SK-MEL-5 (cell line): ENCODE measurements around the gene PGAM5. TPM values are rescaled to one million over a fixed set of nuclear protein-coding genes. Genes with fewer than 3 reads are reported as not detected.
"Not testable (repeated sequence)": the region's sequence is repeated elsewhere in the genome, so short reads cannot be mapped to it uniquely, and the experiment has no call there.

Experiments used
- DNase-seq: peaks from one replicate; pipeline ENCODE4 v3.0.0-alpha.2; 2016; ENCODE audit warnings: low read depth, low spot score
- in situ Hi-C: cut with HindIII; loops from 2 replicates; pipeline ENCODE4 v1.10.0; 2016; ENCODE audit warnings: low sequenced_read_pairs, high pct_unique_total_duplicates, low pct_unique_long_range_greater_than_20kb
- total RNA-seq: library from RNA; depleted of rRNA; stranded (reverse); fragments of >200 nt; shearing (Covaris generic); gene quantifications from 2 replicates; pipeline ENCODE4 v1.2.3, GENCODE V29; 2014

Gene PGAM5
- total RNA-seq, 1 experiment from 2014 or later: 46.6 TPM

- no peak for DNase-seq
- in situ Hi-C loops: no loop called here
These were observed 23.6 kb downstream of the PGAM5 start for GRCh38 chr12:132734206-132734605.

GRCh38 chr12:132735496-132735895, 24.9 kb downstream of the PGAM5 start:
- DNase-seq: no peak
- in situ Hi-C loops: no loop called here

- no peak for DNase-seq
- in situ Hi-C loops: no loop called here
These were observed 25.7 kb downstream of the PGAM5 start for GRCh38 chr12:132736378-132736777.

- DNase-seq: no peak
- in situ Hi-C loops: no loop called here
These were observed 26.3 kb downstream of the PGAM5 start for GRCh38 chr12:132736913-132737312.

- in situ Hi-C loops: no loop called here
- DNase-seq: no peak
These were observed 29.1 kb downstream of the PGAM5 start for GRCh38 chr12:132739600-132740312.

- no peak for DNase-seq
- in situ Hi-C loops: no loop called here
These were observed 29.6 kb downstream of the PGAM5 start for GRCh38 chr12:132740313-132740646.

GRCh38 chr12:132740652-132741051, 30.0 kb downstream of the PGAM5 start:
- DNase-seq: no peak
- in situ Hi-C loops: no loop called here

GRCh38 chr12:132741620-132742019, 31.0 kb downstream of the PGAM5 start:
- in situ Hi-C loops: no loop called here
- DNase-seq: no peak

- no peak for DNase-seq
- in situ Hi-C loops: no loop called here
These were observed 33.2 kb downstream of the PGAM5 start for GRCh38 chr12:132743831-132744230.

- DNase-seq: no peak
- in situ Hi-C loops: no loop called here
These were observed 36.0 kb downstream of the PGAM5 start for GRCh38 chr12:132746613-132747012.

GRCh38 chr12:132747395-132747794, 36.8 kb downstream of the PGAM5 start:
- in situ Hi-C loops: no loop called here
- DNase-seq: no peak

- in situ Hi-C loops: no loop called here
These were observed 37.3 kb downstream of the PGAM5 start for GRCh38 chr12:132747896-132748295.

GRCh38 chr12:132748319-132748718, 37.7 kb downstream of the PGAM5 start:
- no peak for DNase-seq
- in situ Hi-C loops: no loop called here

More at GRCh38 chr12:132747896-132748295, 37.3 kb downstream of the PGAM5 start:
- no peak for DNase-seq

GRCh38 chr12:132753670-132754069, 43.0 kb downstream of the PGAM5 start:
- in situ Hi-C loops, DNase-seq: not testable (repeated sequence)

GRCh38 chr12:132754160-132754932, 43.7 kb downstream of the PGAM5 start:
- in situ Hi-C loops: no loop called here
- DNase-seq: no peak

- DNase-seq, in situ Hi-C loops: not testable (repeated sequence)
These were observed 48.2 kb downstream of the PGAM5 start for GRCh38 chr12:132758825-132759224.

- DNase-seq: no peak
- in situ Hi-C loops: no loop called here
These were observed 48.7 kb downstream of the PGAM5 start for GRCh38 chr12:132759359-132759758.

- in situ Hi-C loops: no loop called here
These were observed 50.6 kb downstream of the PGAM5 start, which contains the start of gene ANKLE2 for GRCh38 chr12:132761032-132761920. Gene ANKLE2 (minus strand): TSS chr12:132761832. CDS start chr12:132761798, 34 bp downstream.

More at GRCh38 chr12:132761032-132761920, 50.6 kb downstream of the PGAM5 start, which contains the start of gene ANKLE2:
- peak; percentile 48 for DNase-seq
